ENCODE data around the gene ALMS1. TPM values are rescaled to one million over a fixed set of nuclear protein-coding genes. Genes with fewer than 3 reads are reported as not detected.

ALMS1 gene
- total and polyA plus RNA-seq, 2 of the 8 experiments (the other 6 are each of a cell fraction or from before 2014, with no cell fraction given) = 21.8 to 45.6 TPM

- Histone ChIP-seq H4K20me1 (replicated peaks in 1 of 2; ENCODE audit: control insufficient read depth in 1 of 2, insufficient read depth in 2 of 2, low read length in 2 of 2) (peaks cover 0 to 1% of the 10 kb centered on the region in 2 experiments), H3K4me1 (replicated peaks in 1 of 4; ENCODE audit: control insufficient read depth in 3 of 4, insufficient read depth in 4 of 4, low read length in 3 of 4) (no peaks in the 10 kb centered on the region), H3K27ac (ENCODE audit: low read depth, low read length) (no peak overlapping the region), H2BK120ac (replicated peaks; ENCODE audit: low read depth, low read length) (no peak overlapping the region), H3K4me3 (ENCODE audit: extremely low read depth in 1 of 4, insufficient read depth in 2 of 4, low read depth in 3 of 4, low read length in 4 of 4) (no peak overlapping the region), H4K5ac (ENCODE audit: insufficient read length, low read depth, low read length) (no peak overlapping the region), H4K91ac (replicated peaks; ENCODE audit: insufficient read length, low read length) (no peak overlapping the region), H3K4ac (replicated peaks; ENCODE audit: insufficient read length, low read depth, low read length) (no peak overlapping the region), H3K79me2 (ENCODE audit: control insufficient read depth in 1 of 2, insufficient read depth in 2 of 2, low read length in 2 of 2) (no peaks in the 10 kb centered on the region), H3K79me1 (ENCODE audit: low read depth, low read length) (no peaks in the 10 kb centered on the region), H2BK5ac (ENCODE audit: low read depth, low read length) (no peak overlapping the region), H2AFZ (ENCODE audit: low read length) (no peak overlapping the region), H3K14ac (ENCODE audit: insufficient read length) (no peak overlapping the region), H2AK5ac (ENCODE audit: low read depth, low read length) (no peak overlapping the region), H3K9me3 (ENCODE audit: insufficient read depth in 2 of 2, low read depth in 1 of 2, low read length in 1 of 2) (no peaks in the 10 kb centered on the region), H3K18ac (ENCODE audit: extremely low read depth, low read length) (no peak overlapping the region), H3K36me3 (ENCODE audit: control insufficient read depth in 2 of 4, insufficient read depth in 4 of 4, low read length in 3 of 4) (peaks cover 0 to 8% (median 2%) of the 10 kb centered on the region in 4 experiments; a peak in 1 of 8 replicates), H3K27me3 (replicated peaks in 1 of 4; ENCODE audit: control insufficient read depth in 3 of 4, extremely low read depth in 1 of 4, insufficient read depth in 3 of 4, low read length in 3 of 4) (no peaks in the 10 kb centered on the region), H3K4me2 (ENCODE audit: insufficient read depth in 1 of 2, low read depth in 2 of 2, low read length in 2 of 2) (no peak overlapping the region), H3K23ac (ENCODE audit: insufficient read length) (no peak overlapping the region), H3K23me2 (ENCODE audit: low read depth, low read length) (no peaks in the 10 kb centered on the region), H2BK12ac (ENCODE audit: low read depth, low read length) (no peak overlapping the region), H3K9ac (replicated peaks in 1 of 4; ENCODE audit: extremely low read depth in 1 of 4, low read depth in 3 of 4, low read length in 3 of 4) (no peak overlapping the region), H2BK15ac (ENCODE audit: low read length) (no peak overlapping the region), H2BK20ac (ENCODE audit: low read length) (no peak overlapping the region), H3K56ac (replicated peaks; ENCODE audit: insufficient read length, low read depth, low read length) (no peak overlapping the region), H4K8ac (ENCODE audit: extremely low read depth, insufficient read depth, low read length) (no peak overlapping the region)
- FAIRE-seq (no peak), DNase-seq (ENCODE audit: low read depth in 1 of 2, low spot score in 2 of 2) (no peak)
- WGBS, 2 experiments (ENCODE audit: extremely low coverage in 1 of 2, insufficient coverage in 1 of 2, insufficient read length in 1 of 2, insufficient replicate concordance in 2 of 2, low coverage in 1 of 2, low lambda C conversion rate in 2 of 2, missing lambda C conversion rate in 1 of 2) = 84% methylated on average over 5 of the region's 5 CpGs; no CpG with 5 or more reads in 1 of the 2 experiments
- ChIA-PET POLR2A (ENCODE audit: partially characterized antibody) (interaction anchor here (1.0 kb wide), 1 partner anchor 13 kb away, joined by 5 read pairs; no protein-coding TSS in a partner anchor), CTCF (ENCODE audit: partially characterized antibody) (interaction anchor here (1.0 to 1.5 kb wide), 2 partner anchors 18 to 312 kb away, joined by 3 read pairs; no protein-coding TSS in a partner anchor)
- no peak for TF ChIP-seq EP300 (IDR thresholded peaks at IDR 0.05; ENCODE audit: borderline replicate concordance in 1 of 2, low read depth in 2 of 2, low read length in 2 of 2)
- no peak for TF ChIP-seq SIX5 (IDR thresholded peaks at IDR 0.05; ENCODE audit: low read depth, low read length)
- TF ChIP-seq CTBP2 (IDR thresholded peaks at IDR 0.05; ENCODE audit: borderline replicate concordance, insufficient read depth, insufficient read length, low read length) = no peak
- no peak for TF ChIP-seq MAX (IDR thresholded peaks at IDR 0.05)
- TF ChIP-seq RXRA (IDR thresholded peaks at IDR 0.05; ENCODE audit: insufficient read depth, low read depth, low read length) = no peak
- no peak for TF ChIP-seq TAF1 (IDR thresholded peaks at IDR 0.05; ENCODE audit: low read depth, low read length)
- TF ChIP-seq CBX5 (IDR thresholded peaks at IDR 0.05; ENCODE audit: low read depth, low read length) = no peak
- TF ChIP-seq CBX8 (IDR thresholded peaks at IDR 0.05; ENCODE audit: borderline replicate concordance, low read depth, low read length) = no peak
- TF ChIP-seq SIN3A (conservative IDR thresholded peaks at IDR 0.05 in 1 of 2, IDR thresholded peaks at IDR 0.05 in 1 of 2; ENCODE audit: low read depth in 1 of 2, low read length in 2 of 2) = no peak
- no peak for TF ChIP-seq ASH2L (IDR thresholded peaks at IDR 0.05; ENCODE audit: low read length)
- no peak for TF ChIP-seq GTF2F1 (IDR thresholded peaks at IDR 0.05; ENCODE audit: borderline replicate concordance, low read depth, low read length)
Measured at GRCh38 chr2:73601780-73602179, 216.1 kb downstream of the ALMS1 start.
